ENCODE data around the gene TTBK2.
"Not testable (repeated sequence)": the region's sequence is repeated elsewhere in the genome, so short reads cannot be mapped to it uniquely, and the experiment has no call there.

Gene TTBK2

GRCh38 chr15:42820811-42821210 is 99.8 kb downstream of the TTBK2 start:
- no peak for DNase-seq

GRCh38 chr15:42819786-42820185 is 100.8 kb downstream of the TTBK2 start:
- DNase-seq = no peak

GRCh38 chr15:42811433-42811832 is 109.1 kb downstream of the TTBK2 start:
- no peak for DNase-seq

DNA sequence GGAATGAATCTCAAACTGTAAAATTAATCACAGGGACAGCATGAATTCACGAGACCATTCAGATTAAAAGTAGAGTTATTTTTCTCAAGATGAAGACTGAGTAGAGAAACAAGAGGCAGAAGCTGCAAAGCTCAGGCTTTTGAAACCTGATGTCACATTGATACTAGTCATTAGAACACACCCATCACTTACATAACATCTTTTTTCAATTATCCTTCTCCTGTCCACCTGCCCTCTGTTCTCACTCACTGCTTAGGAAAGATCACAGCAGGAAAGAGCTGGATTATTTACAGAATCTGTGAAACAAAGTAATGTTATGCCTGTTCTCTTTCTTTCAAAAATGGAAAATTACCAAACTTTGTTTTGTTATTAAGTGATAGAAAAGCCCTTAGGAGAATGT is 111.7 kb downstream of the TTBK2 start:
- no peak for DNase-seq

GRCh38 chr15:42805266-42805665 is 115.3 kb downstream of the TTBK2 start:
- DNase-seq = no peak

GRCh38 chr15:42804739-42805138 is 115.8 kb downstream of the TTBK2 start:
- DNase-seq = no peak

DNA sequence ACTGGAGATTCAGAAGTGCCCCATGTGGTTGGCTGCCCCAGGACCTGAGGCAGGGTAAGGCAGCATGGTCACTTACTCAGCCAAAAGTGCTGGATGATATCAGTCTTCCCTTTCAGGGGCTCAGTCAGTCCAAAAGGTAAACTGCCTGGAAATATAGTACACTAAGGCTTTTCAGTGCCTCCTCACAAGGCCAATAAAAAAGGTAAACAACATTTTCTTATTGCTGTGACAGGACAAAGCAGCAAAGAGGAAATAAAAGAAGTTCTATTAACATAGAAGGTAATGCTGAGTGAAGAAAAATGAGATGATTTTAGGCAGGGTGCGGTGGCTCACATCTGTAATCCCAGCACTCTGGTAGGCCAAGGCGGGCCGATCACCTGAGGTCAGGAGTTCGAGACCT is 117.1 kb downstream of the TTBK2 start:
- no peak for DNase-seq

GRCh38 chr15:42802168-42802567 is 118.4 kb downstream of the TTBK2 start:
- DNase-seq = no peak

DNA sequence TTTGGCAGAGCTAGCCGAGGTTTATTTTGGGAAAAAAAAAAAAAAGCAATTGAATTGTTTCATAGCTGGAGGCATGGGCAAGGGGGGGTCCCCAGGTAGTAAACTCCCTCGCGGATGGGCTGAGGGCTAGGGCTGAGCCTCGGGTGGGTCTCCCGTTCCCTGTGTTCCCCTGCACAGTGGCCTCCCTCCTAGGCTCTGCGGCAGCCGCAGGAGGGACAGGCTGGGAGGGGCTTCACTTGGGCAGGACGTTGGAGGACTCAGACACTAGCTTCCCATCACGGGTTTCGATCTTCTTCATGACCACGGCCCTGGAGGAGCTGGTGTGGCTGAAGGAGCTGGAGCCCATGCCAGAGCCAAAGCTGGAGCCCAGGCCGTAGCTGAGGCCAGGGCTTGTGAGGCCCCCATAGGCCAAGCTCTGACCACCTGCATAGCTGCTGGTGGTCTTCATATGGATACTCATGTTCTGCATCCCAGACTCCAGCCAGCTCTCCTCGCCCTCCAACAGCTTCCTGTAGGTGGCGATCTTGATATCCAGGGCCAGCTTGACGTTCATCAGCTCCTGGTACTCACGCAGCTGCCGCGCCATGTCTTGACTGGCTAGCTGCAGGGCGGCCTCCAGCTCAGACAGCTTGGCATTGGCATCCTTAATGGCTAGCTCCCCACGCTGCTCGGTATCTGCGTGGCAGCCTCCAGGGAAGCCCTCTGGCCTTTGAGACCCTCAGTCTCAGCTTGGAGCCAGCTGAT is 119.7 kb downstream of the TTBK2 start:
- DNase-seq = no peak

GRCh38 chr15:42798802-42799201 is 121.8 kb downstream of the TTBK2 start:
- DNase-seq = no peak

- DNase-seq = no peak
These were observed 123.4 kb downstream of the TTBK2 start for GRCh38 chr15:42796955-42797782.

DNA sequence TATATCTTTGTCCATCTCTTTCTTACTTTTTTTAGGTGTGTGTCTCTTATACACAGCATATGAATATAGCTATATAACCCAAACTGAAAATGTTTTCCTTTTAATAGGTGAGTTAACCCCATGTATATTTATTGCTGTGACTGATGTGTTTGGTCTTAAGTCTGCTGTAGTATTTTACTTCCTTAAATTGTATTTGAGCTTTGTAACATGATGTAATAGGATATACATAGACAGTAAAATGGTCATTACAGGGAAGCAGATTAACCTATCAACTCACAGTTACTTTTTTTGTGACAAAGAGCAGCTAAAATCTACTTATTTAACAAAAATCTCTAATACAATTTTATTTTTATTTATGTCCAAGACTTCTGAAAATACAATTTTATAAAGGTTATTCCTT is 131.9 kb downstream of the TTBK2 start:
- no peak for DNase-seq

GRCh38 chr15:42786978-42787377 is 133.6 kb downstream of the TTBK2 start:
- no peak for DNase-seq

DNA sequence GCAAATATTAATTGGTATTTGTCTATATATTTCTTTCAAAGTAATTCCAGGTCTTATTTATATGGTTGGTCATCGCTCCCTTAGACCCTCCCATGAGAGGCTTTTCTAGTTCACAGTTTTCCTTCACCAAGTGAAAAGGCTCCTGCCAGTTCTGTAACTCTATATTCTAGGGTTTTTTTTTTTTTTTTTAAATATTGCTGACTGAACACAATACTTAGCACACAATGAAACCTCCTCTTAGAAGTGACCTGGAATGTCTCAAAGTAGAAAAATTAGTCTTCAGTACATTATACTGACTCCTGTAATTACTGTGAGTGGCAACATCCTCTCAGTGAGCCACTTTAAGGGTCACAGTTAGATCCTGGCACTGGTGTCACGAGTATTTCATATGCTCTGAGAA is 135.0 kb downstream of the TTBK2 start:
- no peak for DNase-seq

DNA sequence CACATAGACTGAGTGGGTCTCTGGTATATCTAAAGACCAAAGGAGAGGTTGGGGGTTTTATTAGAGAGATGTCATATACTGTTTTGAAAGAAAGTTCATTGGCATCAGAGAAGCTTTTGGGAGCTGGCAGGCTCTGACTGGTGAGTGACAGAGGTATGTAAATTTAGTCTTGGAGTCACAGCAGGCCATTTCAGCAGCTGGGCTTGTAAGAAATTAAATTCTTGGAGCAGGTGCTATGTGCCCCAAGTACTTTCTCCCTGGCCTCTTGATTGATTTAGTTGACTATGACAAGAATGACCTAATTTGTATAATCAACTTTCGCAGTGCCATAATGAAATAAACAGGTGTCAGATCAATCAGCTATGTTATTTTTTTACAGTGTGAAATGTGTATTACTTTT is 135.9 kb downstream of the TTBK2 start:
- DNase-seq = no peak

DNA sequence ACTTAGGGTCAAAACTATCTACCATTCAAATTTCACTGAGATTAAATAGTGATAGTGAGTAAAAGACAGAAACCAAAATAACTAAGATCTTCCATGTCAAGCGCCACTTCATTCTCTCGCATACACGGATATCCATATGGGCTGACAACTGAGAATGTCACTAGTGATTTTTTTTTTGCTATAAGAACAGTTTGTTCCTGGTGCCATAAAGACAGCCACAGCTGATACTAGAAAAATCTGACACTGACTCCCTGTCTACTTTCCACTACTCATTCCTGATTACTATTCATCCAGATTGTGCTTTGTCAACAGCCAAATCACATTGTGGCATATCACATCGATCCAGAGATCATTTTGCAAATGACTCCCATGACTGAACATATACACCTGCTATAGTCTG is 137.9 kb downstream of the TTBK2 start:
- DNase-seq = no peak

DNA sequence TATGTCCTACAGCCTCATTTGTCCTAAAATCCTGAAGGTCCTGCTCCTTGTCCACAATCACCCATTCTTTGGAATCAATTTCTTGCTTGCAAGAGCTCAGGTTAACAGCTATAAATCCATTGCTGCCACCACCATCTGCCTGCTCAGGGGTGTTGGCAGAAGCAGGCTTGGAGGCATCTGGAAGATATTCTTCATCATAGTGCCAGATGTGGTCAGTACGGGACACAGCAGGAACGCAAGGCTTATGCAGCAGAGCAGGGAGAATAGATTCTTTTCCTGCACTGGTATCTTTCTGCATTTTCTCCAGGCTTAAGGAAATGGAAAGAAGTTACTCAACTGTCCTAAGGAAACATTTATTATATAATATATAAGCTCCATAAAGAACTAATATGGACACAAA is 145.2 kb downstream of the TTBK2 start:
- no peak for DNase-seq

- DNase-seq = no peak
These were observed 147.7 kb downstream of the TTBK2 start for GRCh38 chr15:42772901-42773300.

- DNase-seq = no peak
These were observed 148.4 kb downstream of the TTBK2 start for GRCh38 chr15:42772144-42772543.

GRCh38 chr15:42766109-42766508 is 154.5 kb downstream of the TTBK2 start:
- DNase-seq = not testable (repeated sequence)

DNA sequence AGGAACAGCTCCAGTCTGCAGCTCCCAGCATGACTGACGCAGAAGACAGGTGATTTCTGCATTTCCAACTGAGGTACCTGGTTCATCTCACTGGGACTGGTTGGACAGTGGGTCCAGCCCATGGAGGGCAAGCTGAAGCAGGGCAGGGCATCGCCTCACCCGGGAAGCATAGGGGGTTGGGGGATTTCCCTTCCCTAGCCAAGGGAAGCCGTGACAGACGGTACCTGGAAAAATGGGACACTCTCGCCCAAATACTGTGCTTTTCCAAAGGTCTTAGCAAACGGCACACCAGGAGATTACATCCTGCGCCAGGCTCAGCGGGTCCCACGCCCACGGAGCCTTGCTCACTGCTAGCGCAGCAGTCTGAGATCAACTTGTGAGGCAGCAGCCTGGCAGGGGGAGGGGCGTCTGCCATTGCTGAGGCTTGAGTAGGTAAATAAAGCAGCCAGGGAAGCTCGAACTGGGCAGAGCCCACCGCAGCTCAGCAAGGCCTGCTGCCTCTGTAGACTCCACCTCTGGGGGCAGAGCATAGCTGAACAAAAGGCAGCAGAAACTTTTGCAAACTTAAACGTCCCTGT is 156.3 kb downstream of the TTBK2 start:
- not testable (repeated sequence) for DNase-seq

- DNase-seq = not testable (repeated sequence)
These were observed 158.8 kb downstream of the TTBK2 start for GRCh38 chr15:42761813-42762212.

DNA sequence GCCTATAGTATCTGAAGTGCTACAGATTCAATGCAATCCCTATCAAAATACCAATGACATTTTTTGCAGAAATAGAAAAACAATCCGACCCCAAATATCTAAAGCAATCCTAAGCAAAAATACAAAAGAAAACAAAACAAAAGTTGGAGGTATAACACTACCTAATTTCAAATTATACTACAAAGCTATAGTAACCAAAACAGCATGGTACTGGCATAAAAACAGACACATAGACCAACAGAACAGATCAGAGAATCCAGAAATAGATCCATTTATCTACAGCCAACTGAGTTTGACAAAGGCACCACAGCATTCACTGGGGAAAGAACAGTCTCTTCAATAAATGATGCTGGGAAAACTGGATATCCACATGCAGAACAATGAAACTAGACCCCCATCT is 159.8 kb downstream of the TTBK2 start:
- DNase-seq = no peak

DNA sequence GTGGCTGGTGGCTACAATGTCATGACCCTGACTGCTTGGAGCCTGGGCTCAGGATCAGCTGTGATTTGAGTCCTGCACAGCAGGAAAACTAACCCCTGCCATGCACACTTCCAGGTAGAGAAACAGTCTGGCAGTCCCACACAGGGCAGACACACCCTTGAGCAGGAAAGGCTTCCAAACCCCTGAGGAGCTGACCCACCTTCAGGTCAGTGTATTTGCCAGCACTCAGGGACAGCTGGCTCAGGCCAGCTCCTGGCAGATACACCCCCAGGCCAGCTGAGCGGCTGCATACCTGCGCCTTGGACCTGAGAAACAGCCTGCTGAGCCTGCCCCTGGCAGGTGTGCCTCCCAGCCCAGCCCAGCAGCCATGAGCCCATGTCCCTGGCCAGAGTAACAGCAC is 161.5 kb downstream of the TTBK2 start:
- no peak for DNase-seq
